NOMO-1 treated with dmso at 0.1 percent for 144 hours (cell line): ENCODE data around the gene TMPRSS4.
A peak's percentile ranks its signal among the peaks of the same experiment; 100 is the strongest.

ENCODE experiments used
- DNase-seq: peaks from one replicate; lab custom pipeline; 2025; ENCODE audit not compliant: unreplicated experiment; lab: John Stamatoyannopoulos, UW

TMPRSS4 gene

DNA sequence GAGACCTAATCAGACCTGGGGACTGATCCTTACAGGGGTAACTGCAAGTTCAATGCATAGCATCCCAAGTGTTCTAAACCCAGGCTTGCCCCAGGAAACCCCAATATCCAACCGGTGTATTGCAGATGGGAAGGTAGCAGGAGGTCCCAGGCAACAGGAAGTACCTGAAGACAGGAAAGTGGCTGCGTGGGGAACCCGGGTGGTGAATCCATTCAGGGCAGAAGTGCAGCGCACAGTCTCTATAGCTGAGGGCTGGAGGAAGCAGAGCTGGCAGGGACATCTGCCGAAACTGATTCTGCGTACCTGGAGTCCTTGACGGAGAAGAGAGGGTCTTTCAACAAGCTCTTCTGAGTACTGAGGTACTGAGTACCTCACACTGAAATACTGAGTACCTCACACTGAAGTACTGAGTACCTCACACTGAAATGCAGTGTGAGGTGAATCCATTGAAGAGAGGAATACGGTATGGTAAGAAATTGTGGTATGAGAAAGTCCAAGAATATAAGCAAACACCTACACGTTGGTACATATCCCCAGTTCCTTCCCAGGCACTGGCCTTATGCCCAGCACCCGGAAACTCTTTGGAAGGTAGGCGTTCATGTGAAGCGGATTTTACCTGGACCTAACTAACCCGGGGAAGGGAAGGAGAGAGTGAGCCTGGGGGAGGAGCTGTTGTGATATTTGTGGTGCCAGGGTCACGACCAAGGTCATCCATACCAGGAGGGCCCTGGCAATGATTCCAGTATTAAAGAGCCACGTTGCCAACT lies 55.7 kb downstream of the TMPRSS4 start:
- no peak for DNase-seq

DNA sequence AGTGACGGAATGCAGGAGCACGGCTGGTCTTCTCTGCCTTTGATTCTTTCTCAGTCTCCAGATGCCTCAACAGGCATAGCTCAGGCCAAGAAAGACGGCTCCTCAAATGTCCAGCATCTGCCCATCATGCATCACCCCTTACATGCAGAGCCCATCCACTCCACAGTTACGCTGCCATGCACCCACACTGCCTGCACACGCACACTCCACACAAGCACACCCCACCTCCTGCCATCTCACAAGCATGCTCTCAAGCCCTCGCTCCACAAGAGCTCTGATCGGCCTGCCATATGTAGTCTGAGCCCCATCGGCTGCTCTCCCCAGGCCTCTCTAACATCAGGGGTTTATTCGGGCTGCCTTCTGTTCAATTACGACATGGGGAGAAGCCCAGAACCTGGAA lies 56.9 kb downstream of the TMPRSS4 start:
- DNase-seq: no peak

DNA sequence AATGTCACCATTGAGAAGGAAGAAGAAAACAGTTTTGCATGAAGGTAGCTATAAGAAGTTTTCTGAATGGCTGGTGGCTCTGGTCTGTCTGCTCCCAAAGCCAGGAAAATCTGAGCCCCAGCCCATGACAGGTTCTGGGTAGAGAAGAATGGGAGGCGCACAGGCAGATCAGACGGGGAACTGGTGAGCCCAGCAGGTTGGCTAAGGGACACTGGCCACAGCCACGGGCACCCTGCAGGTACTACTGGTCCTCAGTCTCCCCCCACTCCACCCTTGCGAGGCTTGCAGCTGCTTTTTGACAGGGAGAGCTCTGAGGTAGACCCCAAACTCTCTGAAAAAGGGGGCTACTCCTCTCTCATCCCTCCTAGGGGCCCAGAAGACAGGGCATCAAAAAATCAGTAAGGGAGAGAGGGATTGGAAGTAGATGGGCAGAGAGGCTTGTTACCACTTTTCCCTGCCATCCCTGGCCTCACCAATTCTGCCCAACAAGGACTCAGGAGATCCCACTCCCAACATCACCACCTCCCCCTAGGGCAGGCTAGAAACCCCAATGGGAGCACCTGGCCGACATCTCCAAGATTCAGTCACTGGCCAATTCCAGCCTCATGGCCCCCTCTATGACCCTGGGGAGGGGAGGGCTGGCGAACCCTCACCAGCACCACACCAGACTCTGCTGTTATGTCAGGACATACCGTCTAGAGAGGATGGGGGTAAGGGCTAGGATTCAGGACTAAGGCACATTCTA lies 58.3 kb downstream of the TMPRSS4 start:
- no peak for DNase-seq

DNA sequence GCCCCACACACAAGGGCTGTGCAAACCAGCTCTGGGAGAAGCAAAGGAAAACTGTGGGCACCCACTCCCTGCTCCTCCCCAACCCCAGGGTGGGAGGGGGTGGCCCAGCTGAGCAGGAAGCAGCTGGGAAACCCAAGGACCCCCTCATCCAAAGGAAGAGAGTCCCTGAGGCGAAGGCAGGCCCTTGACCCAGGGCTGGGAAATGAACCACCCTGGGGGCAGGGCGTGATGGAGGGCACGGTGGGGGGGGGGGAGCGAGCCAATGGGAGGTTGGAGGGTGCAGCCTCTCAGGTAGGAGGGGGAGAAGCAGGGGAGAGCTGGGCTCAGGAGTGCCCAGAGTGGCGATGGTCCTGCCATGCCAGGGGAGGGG lies 58.9 kb downstream of the TMPRSS4 start:
- no peak for DNase-seq

DNA sequence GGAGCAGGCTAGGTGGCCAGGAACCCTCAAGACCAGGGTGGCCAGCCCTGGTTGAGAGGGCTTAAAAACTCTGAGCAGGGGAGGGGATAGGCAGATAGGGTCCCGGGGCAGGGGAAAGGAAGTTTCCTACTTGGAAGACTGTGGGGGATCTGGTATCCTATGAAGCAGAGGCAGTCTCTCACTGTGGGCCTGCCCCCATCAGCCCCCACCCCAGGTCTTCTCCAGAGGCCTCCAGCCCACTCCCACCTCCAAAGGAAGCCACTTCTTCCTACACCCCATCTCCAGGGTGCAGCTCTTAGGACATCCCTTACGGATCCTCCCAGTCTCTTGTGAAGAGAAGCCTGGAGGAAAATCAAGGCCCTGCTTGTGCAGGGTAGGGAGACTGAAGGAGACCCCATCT lies 59.5 kb downstream of the TMPRSS4 start:
- DNase-seq: no peak

DNA sequence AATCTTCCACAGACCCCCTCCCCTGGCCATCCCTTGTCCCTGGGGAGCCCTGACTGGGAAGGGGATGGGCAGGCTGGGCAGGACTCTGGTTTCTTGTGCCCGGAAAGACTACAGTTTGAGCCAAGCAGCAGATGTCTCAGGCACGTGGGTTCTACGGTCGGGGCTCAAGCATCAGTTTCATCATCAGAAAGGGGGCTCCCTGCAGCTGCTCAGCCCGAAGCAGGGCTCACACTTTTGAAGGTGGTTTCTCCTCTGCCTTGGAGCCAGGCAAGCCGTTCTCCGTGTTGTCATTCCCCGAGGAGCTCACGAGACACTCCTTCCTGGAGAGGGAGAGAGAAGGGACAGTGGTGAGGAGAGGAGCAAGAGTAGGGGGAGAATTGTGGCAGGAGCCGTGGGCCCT lies 59.9 kb downstream of the TMPRSS4 start:
- no peak for DNase-seq

DNA sequence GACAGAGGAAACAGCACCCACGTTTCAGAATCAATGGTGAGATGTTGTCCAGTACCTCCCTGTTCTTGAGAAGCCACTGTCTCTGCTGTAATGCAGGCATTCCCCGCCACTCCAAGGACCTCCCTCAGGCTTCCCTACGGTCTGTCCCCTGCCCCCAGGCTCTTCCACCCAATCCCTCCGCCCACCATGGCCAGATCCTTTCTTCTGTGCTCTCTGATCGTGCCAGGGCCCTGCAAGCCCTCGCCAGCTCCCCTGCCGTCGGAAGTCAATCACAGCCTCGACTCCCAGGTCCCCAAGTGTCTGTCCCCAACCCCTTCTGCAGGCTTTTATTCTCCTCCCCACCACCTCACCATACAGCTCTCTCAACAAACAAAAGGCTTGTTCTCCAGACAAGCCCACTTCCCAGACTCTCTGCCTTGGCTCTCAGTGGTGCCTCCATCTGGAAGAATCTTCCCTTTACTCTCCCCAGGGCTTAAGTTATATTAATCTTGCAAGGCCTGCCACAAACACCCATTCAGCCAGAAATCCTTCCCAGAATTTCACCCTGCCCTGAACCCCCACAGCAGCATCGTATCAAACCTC lies 62.1 kb downstream of the TMPRSS4 start:
- no peak for DNase-seq

DNA sequence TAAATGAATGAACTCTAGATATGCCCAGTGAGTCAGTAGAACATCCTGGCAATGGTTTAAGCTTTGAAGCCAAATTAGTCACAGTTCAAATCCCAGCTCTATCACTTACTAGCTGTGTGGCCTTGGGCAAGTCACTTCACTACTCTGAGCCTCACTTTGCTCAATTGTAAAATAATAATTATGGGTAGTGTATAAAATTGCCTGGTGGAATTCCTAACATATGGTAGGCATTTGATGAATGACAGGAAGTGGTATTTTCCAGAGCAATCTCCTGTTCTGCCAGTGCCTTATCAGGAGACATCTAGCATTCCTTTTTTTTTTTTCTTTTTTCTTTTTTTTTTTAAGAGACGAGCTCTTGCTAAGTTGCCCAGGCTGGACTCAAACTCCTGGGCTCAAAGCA lies 62.7 kb downstream of the TMPRSS4 start:
- no peak for DNase-seq

DNA sequence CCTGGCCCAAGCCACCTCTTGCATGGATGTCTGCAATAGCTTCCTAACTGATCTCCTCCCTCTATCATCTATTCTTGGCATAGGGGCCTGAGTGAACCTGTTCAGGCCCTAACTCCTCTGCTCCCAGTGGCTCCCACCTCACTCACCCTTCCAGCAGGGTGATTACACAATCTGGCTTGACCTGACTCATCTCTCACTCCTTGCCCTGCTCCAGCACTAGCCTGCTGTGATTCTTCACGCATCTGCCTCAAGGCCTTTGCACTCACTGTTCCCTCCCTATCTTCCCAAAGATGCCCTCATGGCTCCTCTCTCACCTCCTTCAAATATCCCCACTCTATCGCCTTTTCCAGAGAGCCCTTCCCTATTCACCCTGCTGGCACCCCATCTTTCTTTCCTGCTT lies 65.2 kb downstream of the TMPRSS4 start:
- DNase-seq: no peak

DNA sequence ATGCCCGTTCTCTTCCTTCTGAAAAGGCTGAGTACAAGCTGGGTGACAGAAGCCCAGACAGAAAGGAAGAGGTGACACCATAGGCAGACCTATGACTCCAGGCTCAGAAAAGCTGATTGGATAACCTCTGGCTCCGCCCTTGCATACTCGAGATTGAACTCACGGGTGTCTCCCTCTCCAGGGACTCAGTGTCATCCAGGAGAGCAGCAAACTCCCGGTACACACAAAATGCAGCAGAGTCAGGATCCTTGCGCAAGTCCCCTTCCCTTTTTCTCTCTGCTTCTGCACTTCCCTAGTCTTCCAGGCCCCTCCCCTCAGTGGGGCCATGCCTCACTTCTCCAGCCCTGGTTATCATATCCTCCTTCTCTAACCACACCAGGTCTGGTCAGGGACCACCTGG lies 65.9 kb downstream of the TMPRSS4 start:
- peak; percentile 79 for DNase-seq

DNA sequence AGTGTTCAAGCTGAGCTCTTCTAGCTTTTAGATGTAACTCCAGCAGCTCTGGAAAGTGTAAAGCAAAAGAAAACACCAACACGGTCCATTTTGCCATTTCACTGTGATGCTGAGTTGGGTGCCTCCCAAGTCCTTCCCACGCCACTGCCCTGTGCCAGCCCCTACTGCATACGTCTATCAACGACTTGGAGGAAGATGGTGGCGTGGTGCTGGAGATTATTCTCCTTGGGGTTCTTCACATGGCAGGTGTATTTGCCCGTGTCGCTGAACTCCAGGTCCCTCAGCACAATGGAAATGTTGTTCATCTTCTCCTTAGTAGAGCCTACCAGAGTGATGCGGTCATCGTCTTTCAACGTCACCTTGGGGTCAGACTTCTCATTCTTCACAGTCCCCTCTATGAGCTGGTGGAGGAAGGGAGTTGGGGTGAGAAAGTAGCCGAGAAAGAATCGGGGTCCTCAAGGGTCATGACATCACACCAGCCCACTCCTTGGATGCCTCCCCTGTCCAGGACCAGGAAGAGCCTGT lies 66.8 kb downstream of the TMPRSS4 start:
- no peak for DNase-seq

DNA sequence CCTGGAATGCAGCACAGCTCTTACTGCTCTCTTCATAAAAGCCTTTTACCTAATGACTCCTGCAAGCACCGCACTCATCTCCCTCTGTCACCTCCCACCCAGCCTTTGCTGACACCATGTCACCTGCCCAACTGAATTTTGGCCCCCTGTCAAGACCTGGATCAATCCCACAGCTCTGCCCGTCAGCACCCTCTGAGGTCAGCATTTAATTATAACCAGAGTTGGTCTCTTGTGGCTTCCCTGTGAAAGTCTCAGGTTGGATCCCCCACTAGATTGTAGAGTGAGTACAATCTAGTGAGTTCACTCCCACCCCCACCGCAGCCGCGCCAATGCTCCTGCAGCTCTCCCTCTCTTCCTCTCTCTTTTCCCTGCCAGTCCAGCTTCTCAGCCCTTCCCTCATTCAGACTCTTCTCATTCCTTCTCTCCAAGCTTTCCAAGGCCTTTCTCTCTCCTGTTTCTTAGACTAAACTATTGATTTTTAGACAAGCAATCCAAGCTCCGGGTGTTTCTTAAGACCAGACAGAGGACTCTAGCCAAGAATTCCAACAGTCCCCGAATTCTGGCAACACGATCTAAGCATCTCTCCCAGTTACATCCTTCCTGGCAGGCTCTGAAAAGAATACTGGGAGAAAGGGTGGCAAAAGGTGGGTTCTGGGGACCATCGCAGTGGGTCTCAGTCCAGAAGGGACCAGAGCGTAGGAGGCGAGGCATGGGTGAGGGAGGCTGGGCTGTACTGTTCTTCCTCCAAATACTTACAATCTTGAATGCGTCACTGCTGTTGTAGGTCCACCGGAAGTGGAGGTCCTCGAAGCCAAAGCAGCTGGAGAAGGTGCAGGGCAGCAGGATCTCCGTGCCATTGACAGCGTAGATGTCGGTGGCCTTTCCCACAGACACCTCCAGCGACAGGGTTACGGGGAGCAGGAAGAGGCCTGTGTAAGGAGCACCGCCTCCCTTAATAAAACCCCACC lies 67.7 kb downstream of the TMPRSS4 start:
- DNase-seq: no peak

DNA sequence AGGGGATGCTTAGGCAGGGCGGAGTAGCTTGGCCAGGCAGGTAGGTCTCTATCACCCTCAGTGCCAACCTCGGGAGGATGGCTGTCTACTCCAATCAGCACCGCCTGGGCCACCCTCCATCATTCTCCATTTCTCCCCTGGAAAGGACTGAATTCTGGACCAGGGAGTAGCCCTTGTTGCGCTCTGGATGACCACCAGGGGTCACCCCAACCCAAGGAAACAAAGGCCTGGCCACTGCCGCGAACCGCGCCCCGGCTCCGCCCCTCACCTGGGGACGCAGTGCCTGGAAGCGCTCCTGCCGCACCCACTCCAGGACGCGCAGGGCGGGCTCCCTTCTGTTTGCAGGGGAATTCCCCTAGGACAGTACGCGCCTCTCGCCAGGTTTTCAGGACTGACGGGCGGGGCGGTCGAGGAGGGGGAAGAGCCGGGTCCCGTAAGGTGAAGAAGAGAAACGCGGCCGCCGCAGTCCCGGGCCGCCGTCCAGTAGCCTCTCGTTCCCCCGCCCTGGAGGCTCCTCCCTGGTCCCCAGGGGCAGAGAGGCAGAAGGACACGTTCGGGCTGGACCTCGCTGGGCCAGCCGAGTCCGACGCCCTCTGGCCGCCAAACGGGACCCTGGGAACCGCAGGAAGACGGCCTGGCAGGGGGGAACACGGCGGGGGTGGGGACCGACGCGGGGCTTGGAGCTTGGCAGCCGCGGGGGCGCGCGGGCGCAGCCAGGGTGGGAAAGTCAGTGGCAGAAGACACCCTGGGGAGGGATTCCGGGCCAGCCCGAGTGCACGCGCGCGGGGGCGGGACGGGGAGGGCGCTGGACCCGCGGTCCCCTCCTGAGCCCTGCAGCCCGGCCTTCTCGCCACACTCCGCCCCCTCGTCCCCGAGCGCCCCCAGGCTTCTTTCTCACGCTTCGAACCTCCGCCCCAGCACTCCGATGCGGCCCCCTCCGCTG lies 68.7 kb downstream of the TMPRSS4 start:
- DNase-seq: peak; percentile 60

DNA sequence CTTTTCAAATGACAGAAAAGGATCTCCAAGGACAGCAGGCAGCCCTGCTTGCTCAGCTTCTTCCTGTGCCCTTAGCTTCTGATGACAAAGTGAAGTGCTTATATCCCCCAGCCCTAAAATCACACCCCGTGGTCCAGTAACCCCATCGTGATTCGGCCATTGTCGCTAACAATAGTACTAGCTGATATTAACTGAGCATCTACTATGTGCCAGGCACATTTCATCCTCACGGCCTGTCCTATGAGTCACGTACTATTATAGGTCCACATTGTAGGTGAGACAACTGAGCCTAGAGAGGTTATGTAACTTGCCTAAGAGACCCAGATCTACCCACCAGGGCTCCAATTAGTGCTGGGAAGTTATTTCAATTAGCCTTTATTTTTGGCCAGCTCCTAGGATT lies 69.7 kb downstream of the TMPRSS4 start:
- DNase-seq: no peak

DNA sequence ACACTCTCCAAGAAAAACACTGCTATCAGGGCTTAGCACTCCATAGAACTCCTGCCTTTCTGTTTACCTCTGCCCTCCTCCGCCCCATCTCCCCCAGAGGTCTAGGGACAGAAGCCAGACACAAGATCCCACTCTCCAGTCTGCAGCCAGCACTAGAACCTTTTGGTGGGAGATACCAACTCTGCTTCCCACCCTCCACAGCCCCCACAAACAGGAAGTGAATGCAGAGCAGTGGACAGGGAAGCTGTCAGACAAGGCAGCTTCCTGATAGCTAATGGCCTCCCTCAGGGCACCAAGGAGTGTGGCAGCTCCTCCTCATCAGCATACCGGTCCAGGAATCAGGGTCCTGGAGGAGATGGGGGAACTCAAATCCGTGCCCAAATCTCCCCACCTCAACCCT lies 70.6 kb downstream of the TMPRSS4 start:
- no peak for DNase-seq

DNA sequence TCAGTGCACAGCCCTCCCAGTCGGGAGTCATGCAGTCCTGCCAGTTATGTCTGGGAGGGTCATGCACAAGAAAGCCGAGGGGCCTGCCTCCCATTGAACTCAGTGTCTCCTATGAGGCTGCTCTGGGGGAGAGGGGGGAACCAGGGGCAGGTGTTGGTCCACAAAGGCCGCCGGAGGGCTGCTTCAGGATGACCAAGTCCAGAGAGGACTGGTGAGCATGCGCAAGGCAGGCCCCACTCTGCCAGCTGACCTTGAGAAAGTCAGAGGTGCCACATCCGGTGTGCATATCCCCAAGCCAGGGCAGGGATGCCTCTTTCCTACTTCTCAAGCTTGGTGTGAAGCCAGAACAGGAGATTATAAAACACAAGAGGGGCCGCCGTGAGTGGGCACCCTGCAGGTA lies 71.4 kb downstream of the TMPRSS4 start:
- DNase-seq: no peak

DNA sequence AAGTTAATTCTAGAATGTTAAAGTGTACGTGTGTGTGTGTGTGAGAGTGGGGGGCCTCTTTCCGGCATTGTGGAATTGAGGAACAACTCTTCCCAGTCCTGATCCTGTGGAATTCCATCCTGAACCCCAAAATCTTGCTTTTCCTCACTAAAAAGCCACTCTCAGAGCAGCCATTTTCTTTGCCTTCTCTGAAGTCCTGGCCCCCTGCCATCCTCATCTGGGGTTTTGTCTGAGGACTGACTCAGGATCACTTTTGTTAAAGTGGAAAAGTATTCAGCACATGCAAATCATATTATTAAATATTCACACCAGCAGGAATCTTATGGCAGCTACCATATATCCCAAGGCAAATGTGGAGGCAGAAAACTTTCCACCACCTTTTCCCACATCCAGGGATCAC lies 72.0 kb downstream of the TMPRSS4 start:
- no peak for DNase-seq

DNA sequence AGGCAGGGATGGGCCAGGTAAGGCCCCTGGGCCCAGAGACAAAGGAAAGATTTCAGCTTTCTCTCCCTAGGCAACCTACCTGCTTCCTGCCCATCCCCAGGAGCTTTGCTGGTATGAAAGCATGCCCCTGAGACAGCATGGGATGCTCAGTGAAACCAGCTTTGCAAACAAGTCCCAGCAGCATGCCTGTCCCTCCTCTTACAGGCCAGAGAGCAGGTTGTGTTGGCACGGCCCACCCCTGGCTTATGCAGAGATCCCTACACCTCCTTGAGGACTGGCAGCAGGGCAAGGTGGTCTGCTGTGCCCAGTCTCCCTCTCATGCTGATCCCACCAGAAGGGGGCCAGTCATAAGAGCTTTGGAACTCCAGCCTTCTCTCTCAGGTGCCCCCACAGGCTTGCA lies 72.6 kb downstream of the TMPRSS4 start:
- no peak for DNase-seq

DNA sequence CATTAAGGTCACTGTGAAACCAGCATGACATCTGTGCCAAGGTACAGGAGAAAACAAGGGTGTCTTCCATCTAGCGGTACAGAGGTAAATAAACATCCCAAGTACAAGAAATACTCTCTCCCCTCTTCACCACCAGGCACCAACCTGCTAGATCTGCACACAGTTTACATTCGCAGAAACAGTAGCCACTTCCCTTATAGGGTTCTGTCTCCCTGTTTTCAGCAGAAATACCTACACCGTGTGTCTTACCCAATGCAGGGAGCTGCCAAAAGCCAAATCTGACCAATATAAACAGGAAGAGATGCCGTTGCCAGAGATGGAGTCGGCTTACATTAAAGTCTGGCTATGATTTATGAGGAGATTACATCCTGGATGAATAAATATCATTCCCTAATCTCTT lies 74.6 kb downstream of the TMPRSS4 start:
- no peak for DNase-seq

DNA sequence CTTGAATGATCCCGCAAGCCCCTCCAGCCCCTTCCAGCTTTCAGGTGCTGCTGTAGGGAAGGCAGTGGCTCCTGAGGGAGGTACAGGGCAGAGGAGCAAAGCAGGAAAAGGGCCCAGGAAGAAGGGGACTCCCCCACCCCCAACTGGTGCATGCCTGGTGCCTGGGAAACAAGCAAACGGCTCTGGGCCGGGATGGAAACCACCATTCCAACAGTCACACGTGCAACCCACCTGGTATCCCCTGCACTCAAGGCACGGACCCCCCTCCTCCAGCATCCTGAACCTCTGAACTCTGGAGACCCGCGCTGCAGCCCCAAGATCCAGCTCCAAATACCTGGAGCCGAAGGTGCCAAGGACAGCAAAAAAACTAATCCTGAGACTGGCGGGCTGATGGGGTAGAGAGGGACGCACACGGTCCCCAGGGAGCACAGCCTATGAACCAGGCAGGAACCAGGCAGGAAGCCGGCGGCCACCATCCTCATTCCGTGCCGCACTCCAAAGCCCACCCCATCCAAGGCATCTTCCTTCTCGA lies 75.2 kb downstream of the TMPRSS4 start:
- DNase-seq: no peak
